HG03045 (cell line): ENCODE results near the gene CAV2.

ENCODE experiments used
- ATAC-seq: cut with Tn5 transposase; IDR thresholded peaks from one replicate; pipeline ENCODE4 v1.9.1; 2021; ENCODE audit warnings: mild to moderate bottlenecking, moderate library complexity; ENCODE audit not compliant: unreplicated experiment

Gene CAV2

GRCh38 chr7:116494472-116494871 lies 5.1 kb upstream of the CAV2 start:
- ATAC-seq, result no peak

DNA sequence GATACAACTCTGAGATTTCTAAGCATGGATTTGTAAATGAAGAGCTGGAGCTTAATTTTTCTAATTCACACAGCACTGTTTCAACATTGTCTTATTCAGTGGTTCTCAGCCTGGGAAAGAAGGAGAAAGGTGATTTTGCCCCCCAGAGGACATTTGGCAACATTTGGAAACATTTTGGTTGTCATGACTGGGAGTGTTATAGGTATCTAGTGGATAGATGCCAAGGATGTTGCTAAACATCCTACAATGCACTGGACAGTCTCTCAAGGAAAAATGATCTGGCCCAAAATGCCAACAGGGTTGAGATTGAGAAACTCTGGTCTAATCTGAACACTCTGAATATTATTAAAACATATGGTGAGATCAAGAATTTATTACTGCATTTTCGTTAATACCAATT lies 3.8 kb upstream of the CAV2 start:
- ATAC-seq, result no peak

DNA sequence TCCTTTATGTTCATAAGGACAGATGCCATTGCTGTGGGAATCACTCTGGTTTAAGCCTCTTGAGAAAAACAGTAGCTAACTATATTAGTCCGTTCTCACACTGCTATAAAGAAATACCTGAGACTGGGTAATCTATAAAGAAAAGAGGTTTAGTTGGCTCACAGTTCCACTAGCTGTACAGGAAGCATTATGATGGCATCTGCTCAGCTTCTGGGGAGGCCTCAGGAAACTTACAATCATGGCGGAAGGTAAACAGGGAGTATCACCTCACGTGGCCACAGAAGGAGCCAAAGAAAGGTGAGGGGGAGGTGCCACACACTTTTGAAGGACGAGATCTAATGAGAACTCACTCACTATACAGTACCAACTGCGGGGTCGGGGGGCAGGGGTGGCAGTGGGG lies 2.9 kb upstream of the CAV2 start:
- no peak for ATAC-seq

GRCh38 chr7:116497708-116498107 lies 1.8 kb upstream of the CAV2 start:
- no peak for ATAC-seq

DNA sequence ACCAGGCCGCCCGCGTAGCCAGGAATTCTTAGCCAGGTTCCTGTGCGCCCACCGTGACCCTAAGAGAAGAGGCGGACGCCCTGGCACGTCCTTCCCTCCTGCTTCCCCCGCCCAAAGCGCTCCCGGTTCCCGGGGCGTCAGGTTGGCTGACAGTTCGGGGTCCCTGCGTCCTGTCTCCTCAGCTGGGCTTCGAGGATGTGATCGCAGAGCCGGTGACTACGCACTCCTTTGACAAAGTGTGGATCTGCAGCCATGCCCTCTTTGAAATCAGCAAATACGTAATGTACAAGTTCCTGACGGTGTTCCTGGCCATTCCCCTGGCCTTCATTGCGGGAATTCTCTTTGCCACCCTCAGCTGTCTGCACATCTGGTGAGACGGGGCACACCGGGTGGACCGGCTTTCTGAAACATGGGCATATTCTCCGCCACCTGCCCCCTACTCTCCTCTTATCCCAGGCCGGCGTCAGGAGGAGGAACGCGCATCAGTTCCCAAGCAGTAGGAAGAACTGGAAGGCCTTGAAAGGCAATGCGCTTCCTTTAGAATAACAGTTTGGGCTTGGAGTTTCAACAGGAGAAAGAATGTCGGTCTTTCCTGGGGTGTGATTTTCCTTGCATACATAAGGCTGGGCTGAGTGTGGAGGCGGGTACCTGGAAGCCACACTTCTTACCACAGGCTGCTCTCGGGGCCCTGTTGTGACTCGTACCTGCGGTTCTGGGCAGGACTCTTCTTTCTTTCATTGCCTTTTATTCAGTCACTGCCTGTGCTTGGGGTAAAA lies 728 bp downstream of the CAV2 start:
- ATAC-seq, result peak; percentile 40

- ATAC-seq, result no peak
Observed at GRCh38 chr7:116501425-116502167, 2.1 kb downstream of the CAV2 start.

- no peak for ATAC-seq
Observed at GRCh38 chr7:116502201-116503096, 2.9 kb downstream of the CAV2 start.

DNA sequence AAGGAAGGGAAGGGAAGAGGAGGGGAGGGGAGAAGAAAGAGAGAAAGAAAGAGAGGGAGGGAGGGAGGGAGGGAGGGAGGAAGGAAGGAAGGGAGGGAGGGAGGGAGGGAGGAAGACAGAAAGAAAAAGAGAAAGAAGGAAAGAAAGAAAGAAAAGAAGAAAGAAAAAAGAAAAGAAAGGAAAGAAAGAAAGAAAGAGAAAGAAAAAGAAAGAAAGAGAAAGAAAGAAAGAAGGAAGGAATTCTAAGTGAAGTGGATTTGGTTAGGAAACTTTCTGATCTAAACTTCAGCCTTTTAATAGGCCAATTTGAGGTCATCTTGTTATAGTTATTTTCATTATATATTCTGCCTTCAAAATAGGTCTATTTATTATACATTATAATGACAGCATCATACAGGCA lies 4.3 kb downstream of the CAV2 start:
- ATAC-seq, result no peak

DNA sequence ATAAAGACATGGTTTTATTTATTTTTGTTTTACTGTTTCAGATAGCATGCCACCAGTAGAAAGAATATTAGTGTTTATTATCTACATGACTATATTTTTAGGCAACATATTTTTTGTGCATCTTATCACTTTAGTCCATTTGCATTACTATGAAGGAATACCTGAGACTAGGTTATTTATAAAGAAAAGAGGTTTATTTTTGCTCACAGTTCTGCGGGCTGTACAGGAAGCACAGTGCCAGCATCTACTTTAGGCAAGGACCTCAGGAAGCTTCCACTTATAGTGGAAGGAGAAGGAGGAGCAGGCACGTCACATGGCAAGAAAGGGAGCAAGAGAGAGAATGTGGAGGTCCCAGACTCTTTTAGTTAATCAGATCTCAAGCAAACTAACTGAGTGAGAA lies 5.7 kb downstream of the CAV2 start:
- ATAC-seq, result no peak

DNA sequence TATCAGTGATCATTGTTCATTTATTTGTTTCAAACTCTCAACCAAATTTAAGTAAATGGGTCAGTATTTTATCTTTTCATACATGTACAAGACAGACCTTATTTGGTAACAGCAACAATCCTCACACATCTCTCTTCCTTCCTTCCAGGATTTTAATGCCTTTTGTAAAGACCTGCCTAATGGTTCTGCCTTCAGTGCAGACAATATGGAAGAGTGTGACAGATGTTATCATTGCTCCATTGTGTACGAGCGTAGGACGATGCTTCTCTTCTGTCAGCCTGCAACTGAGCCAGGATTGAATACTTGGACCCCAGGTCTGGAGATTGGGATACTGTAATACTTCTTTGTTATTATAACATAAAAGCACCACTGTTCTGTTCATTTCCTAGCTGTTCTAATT lies 6.3 kb downstream of the CAV2 start:
- no peak for ATAC-seq

DNA sequence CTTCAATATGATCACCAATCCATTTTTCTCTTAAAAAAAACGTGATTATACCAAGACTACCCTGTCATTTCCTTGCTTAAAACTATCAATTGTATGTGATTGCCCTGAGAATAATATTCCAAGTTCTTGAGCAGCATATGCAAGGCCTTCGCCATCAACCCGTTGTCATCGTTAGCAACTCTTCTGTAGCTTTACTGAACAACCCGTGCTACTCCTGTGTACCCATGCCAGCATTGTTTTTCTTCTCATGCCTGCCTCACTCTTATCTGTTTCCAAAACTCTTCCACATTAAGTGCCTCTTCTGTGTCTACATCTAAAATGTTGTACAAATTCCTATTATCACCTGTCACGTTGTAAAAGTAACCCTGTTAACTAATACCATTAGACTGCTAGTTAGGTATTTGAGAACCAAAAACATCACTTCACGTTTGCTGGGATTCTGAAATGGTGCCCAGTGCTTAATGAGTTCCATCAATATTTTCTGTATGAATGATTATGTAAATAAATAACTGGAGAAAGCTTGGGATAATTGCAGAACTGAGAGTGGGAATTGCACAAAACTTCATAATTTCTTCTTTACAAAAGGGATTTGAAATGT lies 10.5 kb downstream of the CAV2 start:
- ATAC-seq, result no peak

DNA sequence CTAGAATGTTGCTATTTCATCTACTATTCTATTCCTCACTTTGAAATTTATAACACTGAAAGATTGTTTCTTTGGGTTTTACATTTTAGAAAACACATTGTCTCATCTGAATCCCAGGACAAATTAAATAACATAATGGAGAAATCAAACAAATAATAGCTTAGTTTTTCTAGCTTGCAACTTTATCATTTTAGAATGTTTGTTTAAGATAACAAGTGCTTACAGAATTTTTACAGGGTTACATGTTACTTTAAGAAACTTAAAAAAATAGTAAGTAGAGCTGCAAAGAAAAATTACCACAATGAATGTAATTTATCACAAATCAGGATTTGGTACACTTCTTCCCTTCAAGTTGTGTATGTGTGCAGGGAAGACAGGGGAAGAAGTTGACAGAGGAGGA lies 11.3 kb downstream of the CAV2 start:
- ATAC-seq, result no peak

- peak; percentile 99 for ATAC-seq
Observed at GRCh38 chr7:116511552-116512519, 12.3 kb downstream of the CAV2 start.

- ATAC-seq, result no peak
Observed at GRCh38 chr7:116512520-116513188, 13.1 kb downstream of the CAV2 start.

- ATAC-seq, result no peak
Observed at GRCh38 chr7:116515584-116515983, 16.0 kb downstream of the CAV2 start.

GRCh38 chr7:116516324-116516723 lies 16.8 kb downstream of the CAV2 start:
- ATAC-seq, result no peak

GRCh38 chr7:116517626-116518025 lies 18.1 kb downstream of the CAV2 start:
- no peak for ATAC-seq

- no peak for ATAC-seq
Observed at GRCh38 chr7:116518961-116519360, 19.4 kb downstream of the CAV2 start.

- ATAC-seq, result no peak
Observed at GRCh38 chr7:116521046-116521664, 21.6 kb downstream of the CAV2 start.
